OCI-LY1 (cell line): Measurements from ENCODE around the gene PHLDB2.
A peak's percentile ranks its signal among the peaks of the same experiment; 100 is the strongest.

Experiments
- H2AFZ ChIP-seq: fragments of 200-600 bp; sonication (generic), shearing (Covaris generic); 2 replicates; pipeline ENCODE4 v1.6.0; 2014; ENCODE audit warnings: antibody characterized with exemption, mild to moderate bottlenecking, low read length
- H3F3A ChIP-seq: fragments of 200-600 bp; sonication (generic), shearing (Covaris generic); 2 replicates; pipeline ENCODE4 v1.6.0; 2014; ENCODE audit warnings: mild to moderate bottlenecking, antibody characterized with exemption, low read length, moderate library complexity; ENCODE audit not compliant: insufficient read depth
- H3K27ac ChIP-seq: fragments of 200-600 bp; sonication (generic); 2 replicates; pipeline ENCODE4 v1.5.1; 2014; ENCODE audit warnings: low read length, mixed run types, mild to moderate bottlenecking, low read depth; ENCODE audit not compliant: poor library complexity, severe bottlenecking
- H3K27me3 ChIP-seq: fragments of 200-600 bp; sonication (generic); 2 replicates; pipeline ENCODE4 v1.6.0; 2014; ENCODE audit warnings: antibody characterized with exemption, mild to moderate bottlenecking, low read length, moderate library complexity; ENCODE audit not compliant: insufficient read depth
- H3K36me3 ChIP-seq: fragments of 200-600 bp; sonication (generic); 2 replicates; pipeline ENCODE4 v1.6.1; 2014; ENCODE audit warnings: mild to moderate bottlenecking, antibody characterized with exemption, low read length, moderate library complexity, mixed read lengths; ENCODE audit not compliant: insufficient read depth
- H3K4me1 ChIP-seq: fragments of 200-600 bp; sonication (generic); 2 replicates; pipeline ENCODE4 v1.5.1; 2014; ENCODE audit warnings: mild to moderate bottlenecking, low read length, moderate library complexity; ENCODE audit not compliant: insufficient read depth, severe bottlenecking
- H3K4me2 ChIP-seq: fragments of 200-600 bp; sonication (generic), shearing (Covaris generic); 2 replicates; pipeline ENCODE4 v1.6.1; 2014; ENCODE audit warnings: low read length
- H3K4me3 ChIP-seq: fragments of 200-600 bp; sonication (generic); 2 replicates; pipeline ENCODE4 v1.5.1; 2014; ENCODE audit warnings: low read length, low read depth, mild to moderate bottlenecking, mixed read lengths; ENCODE audit not compliant: poor library complexity, severe bottlenecking
- H3K79me2 ChIP-seq: fragments of 200-600 bp; shearing (Covaris generic); 2 replicates; pipeline ENCODE4 v1.6.1; 2016; ENCODE audit warnings: mixed run types, low read length, mixed read lengths; ENCODE audit not compliant: insufficient read depth
- H3K9ac ChIP-seq: fragments of 200-600 bp; sonication (generic), shearing (Covaris generic); 2 replicates; pipeline ENCODE4 v1.6.1; 2014; ENCODE audit warnings: mild to moderate bottlenecking, low read length, mixed read lengths
- H3K9me2 ChIP-seq: fragments of 200-600 bp; sonication (generic), shearing (Covaris generic); 2 replicates; pipeline ENCODE4 v1.6.1; 2014; ENCODE audit warnings: low read depth, mild to moderate bottlenecking, low read length, mixed read lengths
- H3K9me3 ChIP-seq: fragments of 200-600 bp; shearing (Covaris generic); 2 replicates; pipeline ENCODE4 v1.6.1; 2014; ENCODE audit warnings: low read length, mixed read lengths
- H4K20me1 ChIP-seq: fragments of 200-600 bp; sonication (generic), shearing (Covaris generic); 2 replicates; pipeline ENCODE4 v1.6.0; 2016; ENCODE audit warnings: mild to moderate bottlenecking, low read length; ENCODE audit not compliant: insufficient read depth
- CTCF ChIP-seq: fragments of 200-600 bp; sonication (generic), shearing (Covaris generic); IDR thresholded peaks from 2 replicates; pipeline ENCODE4 v1.5.1; 2017; ENCODE audit warnings: mild to moderate bottlenecking, antibody characterized with exemption, low read length, moderate library complexity, mixed read lengths
- EZH2 ChIP-seq: fragments of 200-600 bp; sonication (generic), shearing (Covaris generic); IDR thresholded peaks from 2 replicates; pipeline ENCODE4 v1.8.0; 2017; ENCODE audit warnings: borderline replicate concordance, mixed run types, mild to moderate bottlenecking, antibody characterized with exemption, low read length, moderate library complexity, mixed read lengths

PHLDB2 gene

GRCh38 chr3:111859974-111860859, 1.2 kb downstream of the PHLDB2 start:
- no peak overlapping the region for H2AFZ ChIP-seq

GRCh38 chr3:111861391-111861790, 2.3 kb downstream of the PHLDB2 start:
- no peak overlapping the region for H3K9ac ChIP-seq
- H3K27ac ChIP-seq, result no peak overlapping the region
- no peak overlapping the region for H3K4me2 ChIP-seq

More at GRCh38 chr3:111859974-111860859, 1.2 kb downstream of the PHLDB2 start:
- Histone ChIP-seq H3F3A (no peaks in the 10 kb centered on the region), H4K20me1 (no peaks in the 10 kb centered on the region), H3K9me2 (no peaks in the 10 kb centered on the region), H3K79me2 (no peaks in the 10 kb centered on the region), H3K27me3 (no peaks in the 10 kb centered on the region), H3K4me1 (peaks cover 11% of the 10 kb centered on the region), H3K27ac (no peak overlapping the region), H3K9me3 (no peaks in the 10 kb centered on the region), H3K4me3 (peak overlapping the region; percentile 59), H3K4me2 (peak overlapping the region; percentile 74), H3K36me3 (no peaks in the 10 kb centered on the region), H3K9ac (peak overlapping the region; percentile 18; the same call in 1 of the 2 replicates)
- TF ChIP-seq CTCF (peak; percentile 29; the same call in 1 of the 2 replicates), EZH2 (no peak)

GRCh38 chr3:111862415-111862814, 3.4 kb downstream of the PHLDB2 start:
- no peak overlapping the region for H3K4me3 ChIP-seq
- H3F3A ChIP-seq, result no peaks in the 10 kb centered on the region
- TF ChIP-seq CTCF (no peak), EZH2 (no peak)
- H3K27me3 ChIP-seq, result no peaks in the 10 kb centered on the region
- H3K4me1 ChIP-seq, result peaks cover 11% of the 10 kb centered on the region
- no peak overlapping the region for H3K27ac ChIP-seq
- H3K9me3 ChIP-seq, result no peaks in the 10 kb centered on the region
- no peaks in the 10 kb centered on the region for H3K36me3 ChIP-seq
- no peak overlapping the region for H3K9ac ChIP-seq
- H2AFZ ChIP-seq, result no peak overlapping the region
- no peaks in the 10 kb centered on the region for H3K9me2 ChIP-seq
- H3K4me2 ChIP-seq, result no peak overlapping the region
- no peaks in the 10 kb centered on the region for H3K79me2 ChIP-seq
- H4K20me1 ChIP-seq, result no peaks in the 10 kb centered on the region

More at GRCh38 chr3:111861391-111861790, 2.3 kb downstream of the PHLDB2 start:
- no peaks in the 10 kb centered on the region for H3K36me3 ChIP-seq
- TF ChIP-seq CTCF, result no peak
- TF ChIP-seq EZH2, result no peak
- H3F3A ChIP-seq, result no peaks in the 10 kb centered on the region
- no peaks in the 10 kb centered on the region for H4K20me1 ChIP-seq
- no peaks in the 10 kb centered on the region for H3K9me3 ChIP-seq
- no peaks in the 10 kb centered on the region for H3K9me2 ChIP-seq
- no peaks in the 10 kb centered on the region for H3K79me2 ChIP-seq
- no peaks in the 10 kb centered on the region for H3K27me3 ChIP-seq
- H3K4me3 ChIP-seq, result no peak overlapping the region
- H3K4me1 ChIP-seq, result peaks cover 11% of the 10 kb centered on the region
- no peak overlapping the region for H2AFZ ChIP-seq
